NB4 (cell line): ENCODE data around the gene RPS6KA2.

Source experiments
- MYC ChIP-seq: IDR thresholded peaks from 2 replicates; pipeline ENCODE4 v1.6.1; 2011; ENCODE audit warnings: low read depth, low read length
- POLR2A ChIP-seq: IDR thresholded peaks from 2 replicates; pipeline ENCODE4 v1.6.1; 2011; ENCODE audit warnings: mild to moderate bottlenecking; ENCODE audit not compliant: insufficient read length; ENCODE audit errors: extremely low read depth
- TF ChIP-seq, protein P1 (sequence below): IDR thresholded peaks from one replicate; pipeline ENCODE4 v1.5.1; 2012; ENCODE audit warnings: low read depth, low read length
- TF ChIP-seq, protein P2 (sequence below): IDR thresholded peaks from 2 replicates; pipeline ENCODE4 v1.6.1; 2011; ENCODE audit warnings: low read depth, low read length

DNA sequence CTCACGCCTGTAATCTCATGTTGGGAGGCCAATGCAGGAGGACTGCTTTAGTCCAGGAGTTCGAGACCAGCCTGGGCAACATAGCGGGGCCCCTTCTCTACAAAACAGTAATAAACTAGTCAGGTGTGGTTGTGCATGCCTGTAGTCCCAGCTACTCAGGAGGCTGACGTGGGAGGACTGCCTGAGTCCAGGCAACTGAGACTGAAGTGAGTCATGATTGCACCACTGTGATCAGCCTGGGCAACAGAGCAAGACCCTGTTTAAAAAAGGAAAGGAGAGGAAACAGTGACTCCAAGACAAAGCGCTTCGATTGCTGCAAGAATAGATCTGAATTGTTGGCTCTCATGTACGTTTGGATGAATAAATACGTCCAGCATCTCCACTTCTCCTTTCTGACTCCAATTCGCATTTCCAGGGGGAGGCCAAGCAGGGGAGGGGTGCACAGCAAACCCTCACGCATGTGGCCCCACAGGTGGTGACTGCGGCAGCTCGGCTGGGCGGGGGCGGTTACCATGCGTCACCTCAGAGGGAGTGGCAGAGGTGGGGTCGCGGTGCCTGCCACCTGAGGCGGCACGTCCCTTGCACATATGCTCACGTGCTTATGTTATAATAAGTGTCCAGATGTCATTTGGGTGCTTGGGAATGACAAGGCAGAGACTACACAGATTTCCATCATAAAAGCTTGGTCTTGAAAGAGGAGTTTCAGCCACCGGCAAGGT, 149.2 kb downstream of the RPS6KA2 start:
- TF ChIP-seq, protein P1, sequence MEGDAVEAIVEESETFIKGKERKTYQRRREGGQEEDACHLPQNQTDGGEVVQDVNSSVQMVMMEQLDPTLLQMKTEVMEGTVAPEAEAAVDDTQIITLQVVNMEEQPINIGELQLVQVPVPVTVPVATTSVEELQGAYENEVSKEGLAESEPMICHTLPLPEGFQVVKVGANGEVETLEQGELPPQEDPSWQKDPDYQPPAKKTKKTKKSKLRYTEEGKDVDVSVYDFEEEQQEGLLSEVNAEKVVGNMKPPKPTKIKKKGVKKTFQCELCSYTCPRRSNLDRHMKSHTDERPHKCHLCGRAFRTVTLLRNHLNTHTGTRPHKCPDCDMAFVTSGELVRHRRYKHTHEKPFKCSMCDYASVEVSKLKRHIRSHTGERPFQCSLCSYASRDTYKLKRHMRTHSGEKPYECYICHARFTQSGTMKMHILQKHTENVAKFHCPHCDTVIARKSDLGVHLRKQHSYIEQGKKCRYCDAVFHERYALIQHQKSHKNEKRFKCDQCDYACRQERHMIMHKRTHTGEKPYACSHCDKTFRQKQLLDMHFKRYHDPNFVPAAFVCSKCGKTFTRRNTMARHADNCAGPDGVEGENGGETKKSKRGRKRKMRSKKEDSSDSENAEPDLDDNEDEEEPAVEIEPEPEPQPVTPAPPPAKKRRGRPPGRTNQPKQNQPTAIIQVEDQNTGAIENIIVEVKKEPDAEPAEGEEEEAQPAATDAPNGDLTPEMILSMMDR, result no peak
- TF ChIP-seq POLR2A (no peak), MYC (no peak)
- TF ChIP-seq, protein P2, sequence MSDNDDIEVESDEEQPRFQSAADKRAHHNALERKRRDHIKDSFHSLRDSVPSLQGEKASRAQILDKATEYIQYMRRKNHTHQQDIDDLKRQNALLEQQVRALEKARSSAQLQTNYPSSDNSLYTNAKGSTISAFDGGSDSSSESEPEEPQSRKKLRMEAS, result no peak
